C4-2B (cell line): ENCODE results near the gene GHRHR.

Source experiments
- ZFX ChIP-seq: fragments of 450-650 bp; IDR thresholded peaks from 2 replicates; pipeline ENCODE4 v1.6.1; 2017
- TF ChIP-seq, protein P1 (sequence below): fragments of 450-650 bp; conservative IDR thresholded peaks from 2 replicates; pipeline ENCODE4 v1.5.1; 2017; ENCODE audit warnings: mild to moderate bottlenecking

DNA sequence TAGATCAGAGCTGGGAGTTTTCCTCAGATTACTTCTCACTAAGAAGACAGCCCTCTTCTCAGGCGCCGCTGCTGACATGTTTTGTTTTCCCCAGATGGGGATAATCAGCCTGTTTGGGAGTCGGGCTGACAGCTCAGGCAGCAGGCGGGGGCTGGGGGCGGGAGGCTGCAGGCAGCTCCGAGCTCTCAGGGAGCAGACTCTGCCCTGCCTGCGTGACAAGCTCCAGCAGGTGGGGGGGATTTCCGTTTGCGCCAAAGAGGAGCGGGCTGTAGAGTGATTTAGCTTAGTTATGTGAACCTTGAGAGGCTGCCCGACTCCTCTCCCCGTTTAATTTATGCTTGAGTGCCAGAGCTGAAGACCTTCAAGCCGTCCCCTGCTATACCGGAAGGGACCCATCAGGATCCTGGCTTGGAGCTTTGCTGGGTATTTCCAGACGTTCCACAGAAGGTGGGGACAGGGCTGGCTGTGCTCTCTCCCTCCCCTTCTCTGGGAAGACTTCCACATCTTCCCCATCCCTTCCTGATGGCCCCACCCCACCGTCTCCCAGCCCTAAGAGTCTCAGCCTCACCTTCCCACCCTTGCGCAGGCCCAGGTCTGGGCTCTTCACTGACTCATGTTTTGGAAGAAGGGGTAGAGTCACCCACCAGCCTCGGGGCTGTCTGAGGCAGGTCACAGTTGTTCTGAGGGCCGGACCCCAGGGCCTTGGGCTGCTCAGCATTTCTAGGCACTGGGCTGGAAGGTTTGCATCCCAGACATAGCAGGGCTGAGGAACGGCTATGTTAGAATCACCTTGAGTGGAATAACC lies 63.6 kb downstream of the GHRHR start:
- TF ChIP-seq, protein P1, sequence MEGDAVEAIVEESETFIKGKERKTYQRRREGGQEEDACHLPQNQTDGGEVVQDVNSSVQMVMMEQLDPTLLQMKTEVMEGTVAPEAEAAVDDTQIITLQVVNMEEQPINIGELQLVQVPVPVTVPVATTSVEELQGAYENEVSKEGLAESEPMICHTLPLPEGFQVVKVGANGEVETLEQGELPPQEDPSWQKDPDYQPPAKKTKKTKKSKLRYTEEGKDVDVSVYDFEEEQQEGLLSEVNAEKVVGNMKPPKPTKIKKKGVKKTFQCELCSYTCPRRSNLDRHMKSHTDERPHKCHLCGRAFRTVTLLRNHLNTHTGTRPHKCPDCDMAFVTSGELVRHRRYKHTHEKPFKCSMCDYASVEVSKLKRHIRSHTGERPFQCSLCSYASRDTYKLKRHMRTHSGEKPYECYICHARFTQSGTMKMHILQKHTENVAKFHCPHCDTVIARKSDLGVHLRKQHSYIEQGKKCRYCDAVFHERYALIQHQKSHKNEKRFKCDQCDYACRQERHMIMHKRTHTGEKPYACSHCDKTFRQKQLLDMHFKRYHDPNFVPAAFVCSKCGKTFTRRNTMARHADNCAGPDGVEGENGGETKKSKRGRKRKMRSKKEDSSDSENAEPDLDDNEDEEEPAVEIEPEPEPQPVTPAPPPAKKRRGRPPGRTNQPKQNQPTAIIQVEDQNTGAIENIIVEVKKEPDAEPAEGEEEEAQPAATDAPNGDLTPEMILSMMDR, result no peak
- no peak for TF ChIP-seq ZFX
